MV-4-11 (cell line): ENCODE measurements around the gene ERAP2.
"Not testable (repeated sequence)": the region's sequence is repeated elsewhere in the genome, so short reads cannot be mapped to it uniquely, and the experiment has no call there.

Experiments
- DNase-seq: peaks from one replicate; lab custom pipeline; 2025; lab: John Stamatoyannopoulos, UW

ERAP2 gene

GRCh38 chr5:96896806-96897205 is 20.5 kb downstream of the ERAP2 start:
- DNase-seq: peak; percentile 87

DNA sequence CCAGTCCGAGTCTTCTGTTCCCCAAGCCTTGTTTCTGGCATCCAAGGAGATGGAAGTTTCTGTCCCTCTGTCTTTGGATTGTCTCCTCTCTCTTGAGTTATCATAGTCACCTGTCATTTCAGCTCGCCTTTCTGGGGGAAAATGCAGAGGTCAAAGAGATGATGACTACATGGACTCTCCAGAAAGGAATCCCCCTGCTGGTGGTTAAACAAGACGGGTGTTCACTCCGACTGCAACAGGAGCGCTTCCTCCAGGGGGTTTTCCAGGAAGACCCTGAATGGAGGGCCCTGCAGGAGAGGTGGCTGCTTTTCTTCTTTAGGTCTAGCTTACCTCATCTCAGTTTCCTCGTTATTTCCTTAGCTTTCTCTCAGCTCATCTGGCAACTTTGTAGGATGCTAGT is 25.1 kb downstream of the ERAP2 start:
- no peak for DNase-seq

DNA sequence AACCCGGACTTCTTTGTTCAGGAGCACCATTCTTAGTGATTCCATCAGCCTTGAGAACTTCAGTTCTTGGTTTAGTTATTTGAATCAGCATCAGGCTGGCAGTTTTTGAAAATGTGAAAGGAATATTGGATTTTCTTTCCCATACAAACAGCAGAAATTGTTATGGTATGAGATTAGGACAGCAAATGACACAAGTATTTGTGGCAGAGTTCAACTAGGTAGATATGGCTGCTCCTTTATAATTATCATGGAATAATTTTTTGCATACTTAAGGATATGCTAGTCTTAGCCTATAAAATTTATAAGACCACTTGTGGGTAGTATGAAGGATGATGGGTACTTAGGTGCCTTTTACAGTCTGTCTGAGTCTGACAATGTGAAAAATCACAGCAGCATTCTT is 25.5 kb downstream of the ERAP2 start:
- DNase-seq: no peak

- DNase-seq: no peak
Observed at GRCh38 chr5:96902876-96903275, 26.6 kb downstream of the ERAP2 start.

DNA sequence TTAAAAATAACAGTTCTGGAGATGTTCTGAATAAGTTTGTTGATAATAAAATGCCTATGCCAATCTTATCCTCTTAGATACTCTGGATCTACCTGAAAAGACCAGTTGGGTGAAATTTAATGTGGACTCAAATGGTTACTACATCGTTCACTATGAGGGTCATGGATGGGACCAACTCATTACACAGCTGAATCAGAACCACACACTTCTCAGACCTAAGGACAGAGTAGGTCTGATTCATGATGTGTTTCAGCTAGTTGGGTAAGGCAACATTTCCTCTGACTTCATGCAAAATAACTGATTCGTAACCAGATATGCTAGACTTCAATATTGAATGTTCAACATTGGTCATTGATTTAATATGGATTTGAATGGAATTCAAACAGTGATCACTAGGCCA is 27.0 kb downstream of the ERAP2 start:
- DNase-seq: no peak

GRCh38 chr5:96904054-96904931 is 28.0 kb downstream of the ERAP2 start:
- peak; percentile 62 for DNase-seq

GRCh38 chr5:96905864-96906263 is 29.6 kb downstream of the ERAP2 start:
- DNase-seq: peak; percentile 24

- DNase-seq: no peak
Observed at GRCh38 chr5:96909003-96909402, 32.7 kb downstream of the ERAP2 start.

- no peak for DNase-seq
Observed at GRCh38 chr5:96909435-96909834, 33.1 kb downstream of the ERAP2 start.

- no peak for DNase-seq
Observed at GRCh38 chr5:96911139-96911538, 34.8 kb downstream of the ERAP2 start.

- DNase-seq: no peak
Observed at GRCh38 chr5:96913233-96913632, 36.9 kb downstream of the ERAP2 start.

DNA sequence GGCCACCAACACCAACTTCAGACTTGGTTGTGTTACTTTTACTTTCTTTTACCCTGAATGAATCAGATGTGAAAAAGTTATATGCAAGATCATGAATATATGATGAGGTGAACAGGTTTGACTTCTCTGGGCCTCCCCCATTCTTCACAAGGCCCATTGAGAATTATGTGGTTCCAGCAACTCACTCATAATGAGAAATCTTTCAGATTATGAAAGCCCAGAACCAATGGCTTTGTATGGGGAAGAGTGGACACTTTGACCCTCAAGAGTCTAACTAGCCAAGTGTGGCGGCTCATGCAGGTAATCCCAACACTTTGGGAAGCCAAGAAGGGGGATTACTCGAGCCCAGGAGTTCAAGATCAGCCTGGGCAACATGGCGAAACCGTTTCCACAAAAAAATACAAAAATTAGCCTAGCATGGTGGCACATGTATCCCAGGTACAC is 43.5 kb downstream of the ERAP2 start:
- no peak for DNase-seq

DNA sequence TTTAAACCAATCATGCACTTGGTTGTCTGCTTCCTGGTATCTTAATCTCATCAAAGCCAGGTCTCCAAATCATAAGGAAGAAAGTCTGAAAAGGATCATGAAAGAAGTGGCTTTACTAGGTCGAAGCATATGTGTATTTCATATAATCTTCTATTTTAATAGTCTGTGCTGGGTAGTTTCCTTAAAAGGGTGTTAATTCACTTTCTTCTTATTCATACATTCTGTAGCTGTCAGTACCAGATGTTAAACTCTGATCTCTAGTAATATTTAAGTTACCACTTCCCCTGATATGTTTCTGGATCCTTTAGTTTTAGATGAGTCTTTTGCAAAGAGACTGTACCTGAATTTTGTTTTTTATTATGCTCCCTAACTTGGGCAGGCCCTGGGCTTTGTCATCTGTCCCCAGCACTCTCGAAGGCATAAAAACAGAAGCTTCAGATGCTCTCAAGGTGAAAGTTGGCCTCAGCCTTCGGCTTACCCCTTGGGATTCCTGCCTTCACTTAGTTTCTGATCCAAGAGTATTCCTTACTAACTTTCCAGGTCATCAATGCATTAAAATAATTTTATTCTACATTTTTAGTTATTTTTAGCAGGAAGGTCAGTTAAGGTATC is 44.5 kb downstream of the ERAP2 start:
- no peak for DNase-seq

GRCh38 chr5:96922499-96923244 is 46.4 kb downstream of the ERAP2 start:
- no peak for DNase-seq

DNA sequence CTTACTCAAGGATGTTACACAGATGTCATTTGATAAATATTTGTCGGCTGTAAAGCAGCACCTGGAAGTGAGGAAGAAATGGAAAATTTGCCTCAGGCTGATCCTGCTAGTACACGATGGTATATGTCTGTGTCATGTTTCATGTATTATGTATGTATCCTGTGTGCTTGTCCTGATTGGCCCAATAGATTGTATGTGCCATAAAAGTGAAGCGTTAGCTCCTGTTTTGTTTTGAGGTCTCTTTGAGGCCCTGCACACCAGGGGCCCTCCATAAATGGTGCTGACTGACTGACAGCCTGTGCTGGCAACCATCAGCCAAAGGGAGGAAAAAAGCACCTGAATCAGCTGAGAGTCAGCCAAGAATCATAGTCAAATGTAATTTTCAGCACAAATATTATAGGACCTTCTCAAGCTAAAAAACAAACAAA is 47.7 kb downstream of the ERAP2 start:
- no peak for DNase-seq

DNA sequence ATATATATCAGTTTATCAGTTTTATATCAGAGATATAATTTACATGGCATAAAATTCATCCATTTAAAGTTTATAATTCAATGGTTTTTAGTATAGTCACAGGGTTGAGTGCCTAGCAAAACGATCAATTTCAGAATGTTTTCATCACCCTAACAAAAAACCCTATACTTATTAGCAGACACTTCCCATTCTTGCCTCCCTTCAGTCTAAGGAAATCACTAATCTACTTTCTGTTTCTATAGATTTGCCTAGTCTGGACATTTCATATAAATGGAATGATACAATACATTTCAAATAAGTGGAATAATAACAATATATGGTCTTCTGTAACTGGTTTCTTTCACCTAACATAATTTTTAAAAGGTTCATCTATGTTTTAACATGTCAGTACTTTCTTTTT is 50.0 kb downstream of the ERAP2 start:
- peak; percentile 39 for DNase-seq

GRCh38 chr5:96927008-96927407 is 50.7 kb downstream of the ERAP2 start:
- no peak for DNase-seq

DNA sequence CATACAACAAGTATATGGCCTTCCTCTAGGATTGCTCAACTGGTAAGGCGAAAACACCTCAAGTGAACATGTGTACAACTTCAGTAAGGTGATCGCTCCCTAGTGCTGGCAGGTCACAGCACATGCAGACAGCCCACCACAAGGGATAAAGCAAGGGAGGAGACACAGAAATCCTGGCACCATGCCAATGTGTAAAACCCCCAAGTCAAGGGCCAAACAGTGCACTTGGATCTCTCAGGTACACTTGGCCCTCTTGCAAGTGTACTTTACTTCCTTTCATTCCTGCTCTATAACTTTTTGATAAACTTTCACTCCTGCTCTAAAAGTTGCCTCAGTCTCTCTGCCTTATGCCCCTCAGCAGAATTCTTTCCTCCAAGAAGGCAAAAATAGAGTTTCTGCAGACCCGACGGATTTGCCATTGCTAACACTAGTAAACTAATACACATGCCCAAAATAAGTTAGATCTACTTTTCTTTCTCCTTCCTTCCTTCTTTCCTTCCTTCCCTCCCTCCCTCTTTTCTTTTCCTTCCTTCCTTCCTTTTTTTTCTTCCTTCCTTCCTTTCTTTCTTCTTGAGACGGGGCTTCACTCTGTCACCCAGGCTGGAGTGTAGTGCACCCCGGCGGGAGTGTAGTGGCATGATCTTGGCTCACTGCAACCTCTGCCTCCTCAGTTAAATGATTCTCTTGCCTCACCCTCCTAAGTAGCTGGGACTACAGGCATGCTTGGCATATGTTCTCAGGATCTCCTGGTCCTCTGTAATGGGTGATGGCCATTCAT is 52.8 kb downstream of the ERAP2 start:
- DNase-seq: no peak

- DNase-seq: no peak
Observed at GRCh38 chr5:96930058-96930457, 53.8 kb downstream of the ERAP2 start.

DNA sequence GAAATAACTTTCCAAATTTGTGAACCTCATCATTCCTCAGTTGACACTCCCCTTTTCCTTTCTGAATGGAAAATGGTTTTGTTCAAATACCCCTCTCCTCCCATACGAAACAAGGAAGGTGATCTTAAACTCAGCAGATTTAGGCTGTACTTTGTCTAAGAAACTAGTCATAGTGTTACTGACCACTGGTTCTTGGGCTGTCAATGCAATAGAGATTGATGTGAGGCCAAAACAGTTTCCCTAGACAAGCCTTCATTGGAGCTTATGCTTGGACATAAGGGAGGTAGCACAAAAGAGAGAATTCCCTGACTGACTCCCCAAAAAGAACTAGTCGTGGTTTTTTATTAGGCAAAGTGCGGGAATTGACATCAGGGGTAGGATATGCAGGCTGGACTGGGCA is 54.3 kb downstream of the ERAP2 start:
- DNase-seq: no peak

DNA sequence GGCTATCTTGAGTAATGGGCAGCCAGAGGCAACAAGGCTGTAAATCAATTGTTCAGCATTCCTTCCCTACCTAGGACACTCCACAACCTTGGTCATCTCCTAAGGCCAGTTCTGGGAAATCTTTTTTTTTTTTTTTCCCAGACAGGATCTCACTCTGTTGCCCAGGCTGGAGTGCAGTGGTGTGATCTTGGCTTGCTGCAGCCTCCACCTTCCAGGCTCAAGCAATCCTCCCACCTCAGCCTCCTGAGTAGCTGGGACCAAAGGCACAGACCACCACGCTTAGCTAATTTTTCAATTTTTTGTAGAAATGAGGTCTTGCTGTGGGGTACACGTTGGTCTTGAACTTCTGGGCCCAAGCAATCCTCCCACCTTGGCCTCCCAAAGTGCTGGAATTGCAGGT is 54.7 kb downstream of the ERAP2 start:
- DNase-seq: not testable (repeated sequence)

GRCh38 chr5:96931605-96932004 is 55.3 kb downstream of the ERAP2 start:
- DNase-seq: peak; percentile 55
